ENCODE data around the gene CLCN6. TPM values are rescaled to one million over a fixed set of nuclear protein-coding genes. Genes with fewer than 3 reads are reported as not detected.

The CLCN6 gene
- total RNA-seq, 1 donor from 2014 or later: 16.1 TPM

GRCh38 chr1:11767922-11768704, 37.9 kb upstream of the CLCN6 start:
- TF ChIP-seq CTCF (IDR thresholded peaks at IDR 0.05; ENCODE audit: borderline replicate concordance): no peak
- no peak for DNase-seq
- Histone ChIP-seq H3K36me3 (no peaks in the 10 kb centered on the region), H3K4me1 (peaks cover 9% of the 10 kb centered on the region), H3K27ac (replicated peaks) (no peak overlapping the region), H3K9me3 (replicated peaks) (no peaks in the 10 kb centered on the region), H3K27me3 (ENCODE audit: low read depth) (peaks cover 7% of the 10 kb centered on the region), H3K4me3 (no peak overlapping the region)
- intact Hi-C loops (cut with micrococcal nuclease): no loop called here

GRCh38 chr1:11768821-11769220, 37.2 kb upstream of the CLCN6 start:
- no peaks in the 10 kb centered on the region for H3K9me3 ChIP-seq (replicated peaks)
- H3K4me1 ChIP-seq: peaks cover 9% of the 10 kb centered on the region
- TF ChIP-seq CTCF (IDR thresholded peaks at IDR 0.05; ENCODE audit: borderline replicate concordance): no peak
- H3K36me3 ChIP-seq: no peaks in the 10 kb centered on the region
- no peak overlapping the region for H3K4me3 ChIP-seq
- intact Hi-C loops (cut with micrococcal nuclease): no loop called here
- DNase-seq: no peak
- H3K27ac ChIP-seq (replicated peaks): no peak overlapping the region
- H3K27me3 ChIP-seq (ENCODE audit: low read depth): no peaks in the 10 kb centered on the region

GRCh38 chr1:11769274-11769673, 36.7 kb upstream of the CLCN6 start:
- no peaks in the 10 kb centered on the region for H3K27me3 ChIP-seq (ENCODE audit: low read depth)
- H3K36me3 ChIP-seq: no peaks in the 10 kb centered on the region
- no peak overlapping the region for H3K4me3 ChIP-seq
- H3K27ac ChIP-seq (replicated peaks): no peak overlapping the region
- intact Hi-C loops (cut with micrococcal nuclease): no loop called here
- no peaks in the 10 kb centered on the region for H3K9me3 ChIP-seq (replicated peaks)
- DNase-seq: no peak
- H3K4me1 ChIP-seq: peaks cover 9% of the 10 kb centered on the region
- no peak for TF ChIP-seq CTCF (IDR thresholded peaks at IDR 0.05; ENCODE audit: borderline replicate concordance)

GRCh38 chr1:11770011-11770410, 36.0 kb upstream of the CLCN6 start:
- H3K4me1 ChIP-seq: peaks cover 9% of the 10 kb centered on the region

GRCh38 chr1:11771481-11772043, 34.4 kb upstream of the CLCN6 start:
- Histone ChIP-seq H3K27me3 (ENCODE audit: low read depth) (no peaks in the 10 kb centered on the region), H3K4me1 (peaks cover 9% of the 10 kb centered on the region), H3K4me3 (no peak overlapping the region), H3K9me3 (replicated peaks) (no peaks in the 10 kb centered on the region), H3K36me3 (no peaks in the 10 kb centered on the region), H3K27ac (replicated peaks) (no peak overlapping the region)
- intact Hi-C loops (cut with micrococcal nuclease): no loop called here
- no peak for DNase-seq
- TF ChIP-seq CTCF (IDR thresholded peaks at IDR 0.05; ENCODE audit: borderline replicate concordance): no peak

More at GRCh38 chr1:11770011-11770410, 36.0 kb upstream of the CLCN6 start:
- no peak for DNase-seq
- intact Hi-C loops (cut with micrococcal nuclease): no loop called here
- no peak overlapping the region for H3K27ac ChIP-seq (replicated peaks)
- no peak overlapping the region for H3K4me3 ChIP-seq
- H3K27me3 ChIP-seq (ENCODE audit: low read depth): no peaks in the 10 kb centered on the region
- no peaks in the 10 kb centered on the region for H3K36me3 ChIP-seq
- no peaks in the 10 kb centered on the region for H3K9me3 ChIP-seq (replicated peaks)
- TF ChIP-seq CTCF (IDR thresholded peaks at IDR 0.05; ENCODE audit: borderline replicate concordance): no peak

Data from left ventricle myocardium inferior (tissue), 1 donor.